ENCODE measurements around the gene LONRF2. TPM values are rescaled to one million over a fixed set of nuclear protein-coding genes. Genes with fewer than 3 reads are reported as not detected.

The LONRF2 gene
- total RNA-seq, 1 experiment from 2014 or later: 0.33 TPM

DNA sequence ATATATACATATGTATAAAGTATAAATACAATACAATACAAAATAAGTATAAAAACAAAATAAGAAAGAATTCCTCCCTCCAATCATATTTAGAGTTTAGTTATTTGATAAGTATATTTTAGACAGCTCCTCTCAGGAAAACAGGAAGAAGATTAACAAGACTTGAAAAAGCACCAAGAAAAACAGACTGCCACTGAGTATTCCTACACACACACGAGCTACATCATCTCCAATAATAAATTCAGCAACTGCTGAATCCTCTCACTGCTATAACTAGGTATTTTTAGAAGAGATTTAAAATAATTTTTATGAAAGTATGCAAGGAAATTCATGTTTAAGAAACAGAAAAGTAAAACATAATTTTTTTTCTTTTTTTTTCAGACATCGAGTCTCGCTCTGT is 13.0 kb downstream of the LONRF2 start:
- ChIA-PET CTCF (interaction anchor here (1.0 to 2.4 kb wide), 3 partner anchors 11 to 72 kb away, joined by 3 to 7 read pairs (median 5); no protein-coding TSS in a partner anchor), POLR2A (no interaction called here)
- peaks cover 11% of the 10 kb centered on the region for H3K9me3 Mint-ChIP-seq

DNA sequence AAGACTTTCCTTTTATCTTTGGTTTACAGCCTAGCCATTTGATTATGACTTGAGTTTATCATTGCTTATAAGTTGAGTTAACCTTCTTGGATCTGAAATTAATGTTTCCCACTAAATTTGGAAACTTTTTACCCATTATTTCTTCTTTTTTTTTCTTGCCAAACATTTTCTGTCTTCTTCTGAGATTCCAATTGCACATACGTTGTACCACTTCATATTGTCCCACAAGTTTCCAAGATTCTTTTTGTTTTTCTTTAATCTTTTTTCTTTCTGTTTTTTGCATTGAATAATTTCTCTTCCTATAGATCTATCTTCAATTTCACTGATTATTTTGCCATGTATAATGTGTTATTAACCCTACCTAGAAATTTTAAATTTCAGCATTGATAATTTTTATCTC is 18.6 kb downstream of the LONRF2 start:
- Mint-ChIP-seq H3K4me3 (no peak overlapping the region), H3K9me3 (peaks cover 22% of the 10 kb centered on the region), H3K27me3 (ENCODE audit: low read depth) (peaks cover 4% of the 10 kb centered on the region; the same call in 1 of the 2 replicates), H3K36me3 (peaks cover 9% of the 10 kb centered on the region), H3K27ac (no peak overlapping the region), H3K4me1 (no peaks in the 10 kb centered on the region)
- CTCF ChIA-PET: interaction anchor here (2.4 kb wide), 1 partner anchor 41 kb away, joined by 7 read pairs; no protein-coding TSS in a partner anchor
- POLR2A ChIA-PET: no interaction called here
- TF ChIP-seq RORB (CRISPR knock-in tag; IDR thresholded peaks at IDR 0.05): no peak
- no peak for ATAC-seq
- no peak for DNase-seq (ENCODE audit: low spot score)

More for the DNA sequence above, 13.0 kb downstream of the LONRF2 start:
- Mint-ChIP-seq H3K4me1 (0 out of 2 replicates have a peak, but pooled peaks cover 2% of the 10 kb centered on the region), H3K27me3 (ENCODE audit: low read depth) (no peaks in the 10 kb centered on the region), H3K4me3 (no peak overlapping the region), H3K27ac (no peak overlapping the region), H3K36me3 (peaks cover 2% of the 10 kb centered on the region)
- no peak for ATAC-seq
- no peak for TF ChIP-seq ZBTB21 (CRISPR knock-in tag; IDR thresholded peaks at IDR 0.05; ENCODE audit: borderline replicate concordance)
- TF ChIP-seq, protein P1, sequence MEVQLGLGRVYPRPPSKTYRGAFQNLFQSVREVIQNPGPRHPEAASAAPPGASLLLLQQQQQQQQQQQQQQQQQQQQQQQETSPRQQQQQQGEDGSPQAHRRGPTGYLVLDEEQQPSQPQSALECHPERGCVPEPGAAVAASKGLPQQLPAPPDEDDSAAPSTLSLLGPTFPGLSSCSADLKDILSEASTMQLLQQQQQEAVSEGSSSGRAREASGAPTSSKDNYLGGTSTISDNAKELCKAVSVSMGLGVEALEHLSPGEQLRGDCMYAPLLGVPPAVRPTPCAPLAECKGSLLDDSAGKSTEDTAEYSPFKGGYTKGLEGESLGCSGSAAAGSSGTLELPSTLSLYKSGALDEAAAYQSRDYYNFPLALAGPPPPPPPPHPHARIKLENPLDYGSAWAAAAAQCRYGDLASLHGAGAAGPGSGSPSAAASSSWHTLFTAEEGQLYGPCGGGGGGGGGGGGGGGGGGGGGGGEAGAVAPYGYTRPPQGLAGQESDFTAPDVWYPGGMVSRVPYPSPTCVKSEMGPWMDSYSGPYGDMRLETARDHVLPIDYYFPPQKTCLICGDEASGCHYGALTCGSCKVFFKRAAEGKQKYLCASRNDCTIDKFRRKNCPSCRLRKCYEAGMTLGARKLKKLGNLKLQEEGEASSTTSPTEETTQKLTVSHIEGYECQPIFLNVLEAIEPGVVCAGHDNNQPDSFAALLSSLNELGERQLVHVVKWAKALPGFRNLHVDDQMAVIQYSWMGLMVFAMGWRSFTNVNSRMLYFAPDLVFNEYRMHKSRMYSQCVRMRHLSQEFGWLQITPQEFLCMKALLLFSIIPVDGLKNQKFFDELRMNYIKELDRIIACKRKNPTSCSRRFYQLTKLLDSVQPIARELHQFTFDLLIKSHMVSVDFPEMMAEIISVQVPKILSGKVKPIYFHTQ (CRISPR knock-in tag; IDR thresholded peaks at IDR 0.05): no peak
- TF ChIP-seq KAT7 (CRISPR knock-in tag; IDR thresholded peaks at IDR 0.05; ENCODE audit: borderline replicate concordance): no peak
- no peak for TF ChIP-seq JAZF1 (CRISPR knock-in tag; IDR thresholded peaks at IDR 0.05)
- TF ChIP-seq, protein P2, sequence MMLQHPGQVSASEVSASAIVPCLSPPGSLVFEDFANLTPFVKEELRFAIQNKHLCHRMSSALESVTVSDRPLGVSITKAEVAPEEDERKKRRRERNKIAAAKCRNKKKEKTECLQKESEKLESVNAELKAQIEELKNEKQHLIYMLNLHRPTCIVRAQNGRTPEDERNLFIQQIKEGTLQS (CRISPR knock-in tag; conservative IDR thresholded peaks at IDR 0.05): no peak
- TF ChIP-seq NR3C1 (CRISPR knock-in tag; conservative IDR thresholded peaks at IDR 0.05; ENCODE audit: low read depth): no peak
- no peak for TF ChIP-seq TEAD1 (CRISPR knock-in tag; IDR thresholded peaks at IDR 0.05)
- no peak for TF ChIP-seq FOXP1 (CRISPR knock-in tag; IDR thresholded peaks at IDR 0.05; ENCODE audit: borderline replicate concordance)
- TF ChIP-seq, protein P3, sequence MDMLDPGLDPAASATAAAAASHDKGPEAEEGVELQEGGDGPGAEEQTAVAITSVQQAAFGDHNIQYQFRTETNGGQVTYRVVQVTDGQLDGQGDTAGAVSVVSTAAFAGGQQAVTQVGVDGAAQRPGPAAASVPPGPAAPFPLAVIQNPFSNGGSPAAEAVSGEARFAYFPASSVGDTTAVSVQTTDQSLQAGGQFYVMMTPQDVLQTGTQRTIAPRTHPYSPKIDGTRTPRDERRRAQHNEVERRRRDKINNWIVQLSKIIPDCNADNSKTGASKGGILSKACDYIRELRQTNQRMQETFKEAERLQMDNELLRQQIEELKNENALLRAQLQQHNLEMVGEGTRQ (CRISPR knock-in tag; IDR thresholded peaks at IDR 0.05): no peak
- no peak for TF ChIP-seq FOXK1 (CRISPR knock-in tag; IDR thresholded peaks at IDR 0.05)
- TF ChIP-seq ZNF138 (CRISPR knock-in tag; conservative IDR thresholded peaks at IDR 0.05): no peak
- TF ChIP-seq, protein P4, sequence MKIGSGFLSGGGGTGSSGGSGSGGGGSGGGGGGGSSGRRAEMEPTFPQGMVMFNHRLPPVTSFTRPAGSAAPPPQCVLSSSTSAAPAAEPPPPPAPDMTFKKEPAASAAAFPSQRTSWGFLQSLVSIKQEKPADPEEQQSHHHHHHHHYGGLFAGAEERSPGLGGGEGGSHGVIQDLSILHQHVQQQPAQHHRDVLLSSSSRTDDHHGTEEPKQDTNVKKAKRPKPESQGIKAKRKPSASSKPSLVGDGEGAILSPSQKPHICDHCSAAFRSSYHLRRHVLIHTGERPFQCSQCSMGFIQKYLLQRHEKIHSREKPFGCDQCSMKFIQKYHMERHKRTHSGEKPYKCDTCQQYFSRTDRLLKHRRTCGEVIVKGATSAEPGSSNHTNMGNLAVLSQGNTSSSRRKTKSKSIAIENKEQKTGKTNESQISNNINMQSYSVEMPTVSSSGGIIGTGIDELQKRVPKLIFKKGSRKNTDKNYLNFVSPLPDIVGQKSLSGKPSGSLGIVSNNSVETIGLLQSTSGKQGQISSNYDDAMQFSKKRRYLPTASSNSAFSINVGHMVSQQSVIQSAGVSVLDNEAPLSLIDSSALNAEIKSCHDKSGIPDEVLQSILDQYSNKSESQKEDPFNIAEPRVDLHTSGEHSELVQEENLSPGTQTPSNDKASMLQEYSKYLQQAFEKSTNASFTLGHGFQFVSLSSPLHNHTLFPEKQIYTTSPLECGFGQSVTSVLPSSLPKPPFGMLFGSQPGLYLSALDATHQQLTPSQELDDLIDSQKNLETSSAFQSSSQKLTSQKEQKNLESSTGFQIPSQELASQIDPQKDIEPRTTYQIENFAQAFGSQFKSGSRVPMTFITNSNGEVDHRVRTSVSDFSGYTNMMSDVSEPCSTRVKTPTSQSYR (CRISPR knock-in tag; IDR thresholded peaks at IDR 0.05): no peak
- TF ChIP-seq ATF1 (CRISPR knock-in tag; IDR thresholded peaks at IDR 0.05): no peak
- no peak for TF ChIP-seq GTF2I (CRISPR knock-in tag; conservative IDR thresholded peaks at IDR 0.05)
- no peak for TF ChIP-seq SP1 (CRISPR knock-in tag; conservative IDR thresholded peaks at IDR 0.05)
- TF ChIP-seq, protein P5, sequence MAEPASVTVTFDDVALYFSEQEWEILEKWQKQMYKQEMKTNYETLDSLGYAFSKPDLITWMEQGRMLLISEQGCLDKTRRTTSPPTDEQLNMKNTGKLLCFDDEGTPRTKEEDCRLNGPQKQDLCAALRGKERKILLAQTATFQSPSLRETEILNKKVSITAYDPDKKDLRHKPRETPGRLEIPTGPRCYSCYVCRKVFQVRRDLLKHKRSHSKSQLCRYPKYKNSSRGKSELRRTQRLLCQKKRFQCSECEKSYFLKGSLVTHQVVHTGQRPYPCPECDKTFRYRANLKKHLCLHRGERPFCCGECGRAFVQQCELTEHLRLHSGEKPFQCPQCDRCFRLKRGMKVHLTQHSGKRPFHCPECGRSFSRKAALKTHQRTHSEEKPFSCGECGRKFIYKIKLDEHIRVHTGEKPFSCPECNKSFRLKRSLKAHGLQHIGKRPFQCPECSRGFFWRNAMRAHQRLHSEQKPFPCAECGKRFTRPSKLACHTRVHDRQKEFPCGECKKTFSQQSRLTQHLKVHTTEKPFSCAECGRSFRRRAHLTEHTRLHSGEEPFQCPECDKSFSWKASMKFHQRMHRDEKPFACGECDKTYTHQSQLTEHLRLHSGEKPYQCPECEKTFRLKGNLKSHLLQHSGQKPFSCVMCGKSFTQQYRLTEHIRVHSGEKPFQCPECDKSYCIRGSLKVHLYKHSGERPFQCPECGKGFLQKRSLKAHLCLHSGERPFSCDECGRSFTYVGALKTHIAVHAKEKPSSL (CRISPR knock-in tag; conservative IDR thresholded peaks at IDR 0.05): no peak
- TF ChIP-seq TCF7 (CRISPR knock-in tag; IDR thresholded peaks at IDR 0.05; ENCODE audit: low read depth): no peak
- no peak for TF ChIP-seq NFE2L1 (CRISPR knock-in tag; IDR thresholded peaks at IDR 0.05)
- no peak for TF ChIP-seq ZNF263 (CRISPR knock-in tag; IDR thresholded peaks at IDR 0.05; ENCODE audit: low read depth)
- no peak for TF ChIP-seq CREB1 (CRISPR knock-in tag; IDR thresholded peaks at IDR 0.05)
- DNase-seq (ENCODE audit: low spot score): no peak

All from WTC11 (cell line).